Measurements from ENCODE around the gene ANKRD36. TPM values are rescaled to one million over a fixed set of nuclear protein-coding genes. Genes with fewer than 3 reads are reported as not detected.
"Not testable (repeated sequence)": the region's sequence is repeated elsewhere in the genome, so short reads cannot be mapped to it uniquely, and the experiment has no call there.

Gene ANKRD36
- polyA plus RNA-seq, 1 experiment: 5.5 TPM

GRCh38 chr2:97083516-97083915 is 29.4 kb upstream of the ANKRD36 start:
- DNase-seq (ENCODE audit: low read depth, low spot score); POLR2A ChIA-PET; H3K9me3 ChIP-seq (ENCODE audit: control insufficient read depth, insufficient read depth, low read length); CTCF ChIA-PET; H3K27me3 ChIP-seq (ENCODE audit: control insufficient read depth, insufficient read depth, low read length); H3K4me3 ChIP-seq (ENCODE audit: low read depth, low read length); H3K27ac ChIP-seq (ENCODE audit: low read depth, low read length): not testable (repeated sequence)

- DNase-seq (ENCODE audit: low read depth, low spot score); POLR2A ChIA-PET; H3K27ac ChIP-seq (ENCODE audit: low read depth, low read length); H3K4me3 ChIP-seq (ENCODE audit: low read depth, low read length); CTCF ChIA-PET; H3K27me3 ChIP-seq (ENCODE audit: control insufficient read depth, insufficient read depth, low read length); H3K9me3 ChIP-seq (ENCODE audit: control insufficient read depth, insufficient read depth, low read length): not testable (repeated sequence)
Measured at GRCh38 chr2:97085093-97085492, 27.9 kb upstream of the ANKRD36 start.

- H3K27ac ChIP-seq (ENCODE audit: low read depth, low read length); POLR2A ChIA-PET; CTCF ChIA-PET: not testable (repeated sequence)
Measured at GRCh38 chr2:97088706-97089105, 24.2 kb upstream of the ANKRD36 start.

GRCh38 chr2:97092946-97093345 is 20.0 kb upstream of the ANKRD36 start:
- POLR2A ChIA-PET; DNase-seq (ENCODE audit: low read depth, low spot score): not testable (repeated sequence)

More at GRCh38 chr2:97088706-97089105, 24.2 kb upstream of the ANKRD36 start:
- not testable (repeated sequence) for DNase-seq (ENCODE audit: low read depth, low spot score); H3K27me3 ChIP-seq (ENCODE audit: control insufficient read depth, insufficient read depth, low read length); H3K4me3 ChIP-seq (ENCODE audit: low read depth, low read length); H3K9me3 ChIP-seq (ENCODE audit: control insufficient read depth, insufficient read depth, low read length)

GRCh38 chr2:97093983-97094771 is 18.8 kb upstream of the ANKRD36 start:
- CTCF ChIA-PET; POLR2A ChIA-PET; H3K27me3 ChIP-seq (ENCODE audit: control insufficient read depth, insufficient read depth, low read length); H3K27ac ChIP-seq (ENCODE audit: low read depth, low read length); DNase-seq (ENCODE audit: low read depth, low spot score); H3K9me3 ChIP-seq (ENCODE audit: control insufficient read depth, insufficient read depth, low read length): not testable (repeated sequence)
- peak overlapping the region; percentile 29; the same call in 1 of the 2 replicates for H3K4me3 ChIP-seq (ENCODE audit: low read depth, low read length)

More at GRCh38 chr2:97092946-97093345, 20.0 kb upstream of the ANKRD36 start:
- H3K4me3 ChIP-seq (ENCODE audit: low read depth, low read length); H3K9me3 ChIP-seq (ENCODE audit: control insufficient read depth, insufficient read depth, low read length); H3K27me3 ChIP-seq (ENCODE audit: control insufficient read depth, insufficient read depth, low read length); H3K27ac ChIP-seq (ENCODE audit: low read depth, low read length): not testable (repeated sequence)
- CTCF ChIA-PET: interaction anchor here (0.6 kb wide), 1 partner anchor 638 kb away, joined by 3 read pairs; no protein-coding TSS in a partner anchor

GRCh38 chr2:97094772-97095611 is 18.0 kb upstream of the ANKRD36 start, which contains the start of gene FAHD2B:
TSS of gene FAHD2B (minus strand) at chr2:97094882. CDS start at chr2:97091706, 3,176 bp downstream.
- H3K9me3 ChIP-seq (ENCODE audit: control insufficient read depth, insufficient read depth, low read length); H3K27ac ChIP-seq (ENCODE audit: low read depth, low read length); DNase-seq (ENCODE audit: low read depth, low spot score); POLR2A ChIA-PET; H3K27me3 ChIP-seq (ENCODE audit: control insufficient read depth, insufficient read depth, low read length): not testable (repeated sequence)
- H3K4me3 ChIP-seq (ENCODE audit: low read depth, low read length): peak within 1 kb of the TSS; percentile 35
- CTCF ChIA-PET: interaction anchor here (1.3 kb wide), 1 partner anchor 17 kb away, joined by 4 read pairs; no protein-coding TSS in a partner anchor

GRCh38 chr2:97095661-97096060 is 17.3 kb upstream of the ANKRD36 start:
- TF ChIP-seq CTCF (IDR thresholded peaks at IDR 0.05; ENCODE audit: low read depth, low read length): no peak
- ChIA-PET POLR2A (no interaction called here), CTCF (interaction anchor here (1.3 kb wide), 1 partner anchor 17 kb away, joined by 4 read pairs; no protein-coding TSS in a partner anchor)
- no peak for DNase-seq (ENCODE audit: low read depth, low spot score)
- Histone ChIP-seq H3K27me3 (ENCODE audit: control insufficient read depth, insufficient read depth, low read length) (peaks cover 5% of the 10 kb centered on the region), H3K27ac (ENCODE audit: low read depth, low read length) (no peak overlapping the region), H3K9me3 (ENCODE audit: control insufficient read depth, insufficient read depth, low read length) (no peaks in the 10 kb centered on the region), H3K4me3 (ENCODE audit: low read depth, low read length) (no peak overlapping the region)

- POLR2A ChIA-PET; CTCF ChIA-PET; H3K27me3 ChIP-seq (ENCODE audit: control insufficient read depth, insufficient read depth, low read length); DNase-seq (ENCODE audit: low read depth, low spot score); H3K9me3 ChIP-seq (ENCODE audit: control insufficient read depth, insufficient read depth, low read length); H3K4me3 ChIP-seq (ENCODE audit: low read depth, low read length); H3K27ac ChIP-seq (ENCODE audit: low read depth, low read length): not testable (repeated sequence)
Measured at GRCh38 chr2:97098786-97099372, 14.1 kb upstream of the ANKRD36 start.

GRCh38 chr2:97106878-97107277 is 6.1 kb upstream of the ANKRD36 start:
- POLR2A ChIA-PET; H3K4me3 ChIP-seq (ENCODE audit: low read depth, low read length); H3K27me3 ChIP-seq (ENCODE audit: control insufficient read depth, insufficient read depth, low read length); DNase-seq (ENCODE audit: low read depth, low spot score); CTCF ChIA-PET; H3K27ac ChIP-seq (ENCODE audit: low read depth, low read length); H3K9me3 ChIP-seq (ENCODE audit: control insufficient read depth, insufficient read depth, low read length): not testable (repeated sequence)

GRCh38 chr2:97111246-97111645 is 1.7 kb upstream of the ANKRD36 start:
- CTCF ChIA-PET: interaction anchor here (1.0 to 1.8 kb wide), 3 partner anchors 253 to 703 kb away, joined by 3 to 7 read pairs (median 6); partner anchors contain the start of gene ANKRD39
- POLR2A ChIA-PET; H3K4me3 ChIP-seq (ENCODE audit: low read depth, low read length); H3K27ac ChIP-seq (ENCODE audit: low read depth, low read length); DNase-seq (ENCODE audit: low read depth, low spot score); H3K9me3 ChIP-seq (ENCODE audit: control insufficient read depth, insufficient read depth, low read length); H3K27me3 ChIP-seq (ENCODE audit: control insufficient read depth, insufficient read depth, low read length): not testable (repeated sequence)

All from AG04450 (cell line).